ENCODE results near the gene CRELD1. TPM values are rescaled to one million over a fixed set of nuclear protein-coding genes. Genes with fewer than 3 reads are reported as not detected.

CRELD1 gene
- polyA plus RNA-seq, 4 donors = 16.2 to 53.7 (median 32.1) TPM

DNA sequence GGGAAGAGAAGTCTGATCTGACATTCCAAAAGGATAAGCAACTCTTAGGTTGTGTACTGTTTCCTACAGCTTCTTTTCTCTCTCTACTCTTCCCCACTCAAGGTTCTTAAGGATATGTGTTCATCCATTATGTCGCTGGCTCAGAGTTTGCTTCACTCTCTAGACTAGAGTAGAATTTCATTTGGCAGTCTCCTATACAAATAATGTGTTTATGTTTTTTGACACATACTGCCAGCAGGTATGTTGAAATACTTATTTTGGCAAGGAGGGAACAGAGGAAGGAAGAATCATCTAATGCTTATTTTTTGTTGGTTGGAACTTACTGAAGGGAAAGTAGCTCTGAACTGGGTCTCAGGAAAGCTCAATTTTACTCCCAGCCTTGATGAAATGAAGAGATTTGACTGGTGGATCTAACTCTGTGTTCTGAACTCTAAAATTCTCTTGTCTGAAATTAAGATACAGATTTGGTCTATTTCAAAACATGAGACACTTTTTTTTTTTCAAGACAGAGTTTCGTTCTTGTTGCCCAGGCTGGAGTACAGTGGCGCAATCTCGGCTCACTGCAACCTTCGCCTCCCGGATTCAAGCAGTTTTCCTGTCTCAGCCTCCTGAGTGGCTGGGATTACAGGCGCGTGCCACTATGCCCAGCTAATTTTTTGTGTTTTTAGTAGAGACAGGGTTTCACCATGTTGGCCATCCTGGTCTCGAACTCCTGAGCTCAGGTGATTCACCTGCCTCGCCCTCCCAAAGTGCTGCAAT is 60.6 kb downstream of the CRELD1 start:
- Histone ChIP-seq H3K36me3 (ENCODE audit: control insufficient read depth in 3 of 3, insufficient read depth in 2 of 3, low read depth in 1 of 3, low read length in 3 of 3) (peaks cover 0 to 12% (median 0%) of the 10 kb centered on the region in 3 donors), H3K27ac (ENCODE audit: low read depth in 1 of 3, low read length in 2 of 3) (no peak overlapping the region), H3K9me3 (ENCODE audit: control insufficient read depth in 2 of 2, insufficient read depth in 1 of 2, low read depth in 1 of 2, low read length in 1 of 2) (no peaks in the 10 kb centered on the region), H3K4me3 (ENCODE audit: low read depth in 1 of 3, low read length in 3 of 3) (no peak overlapping the region), H3K27me3 (ENCODE audit: control insufficient read depth in 3 of 3, insufficient read depth in 3 of 3, low read length in 3 of 3) (no peaks in the 10 kb centered on the region), H3K4me1 (ENCODE audit: control insufficient read depth in 3 of 3, insufficient read depth in 2 of 3, low read depth in 1 of 3, low read length in 2 of 3) (no peaks in the 10 kb centered on the region)
- FAIRE-seq (no peak), DNase-seq (no peak)
- 90 to 95% (median 93%) methylated on average over 10 of the region's 10 CpGs for WGBS, 3 donors

Other genes with a start within 250 kb of the CRELD1 start
- gene CPNE9, start 230.0 kb upstream of the CRELD1 start, polyA plus RNA-seq = under 1 TPM in 2 of 4 donors, not detected in 2; 0.35 to 0.92 TPM
- 10 to 100 TPM in 1 of 4 donors, 1 to 10 TPM in 3; 5.1 to 16.0 (median 7.6) TPM for gene BRPF1, start 202.1 kb upstream of the CRELD1 start, polyA plus RNA-seq
- gene OGG1, start 183.9 kb upstream of the CRELD1 start, polyA plus RNA-seq = 100 to 1,000 TPM in 1 of 4 donors, 10 to 100 TPM in 3; 25.4 to 111 (median 43.1) TPM
- gene CAMK1, start 163.9 kb upstream of the CRELD1 start, polyA plus RNA-seq = 10 to 100 TPM; 10.1 to 22.5 (median 19.4) TPM
- gene TADA3, start 141.4 kb upstream of the CRELD1 start, polyA plus RNA-seq = 10 to 100 TPM; 41.1 to 59.0 (median 44.6) TPM
- gene ARPC4, start 140.8 kb upstream of the CRELD1 start, polyA plus RNA-seq = 100 to 1,000 TPM; 143 to 178 (median 161) TPM
- 10 to 100 TPM; 20.8 to 51.9 (median 22.6) TPM for gene TTLL3, start 123.6 kb upstream of the CRELD1 start, polyA plus RNA-seq
- 10 to 100 TPM; 19.2 to 41.1 (median 25.7) TPM for gene RPUSD3, start 89.8 kb upstream of the CRELD1 start, polyA plus RNA-seq
- 100 to 1,000 TPM in 2 of 4 donors, 10 to 100 TPM in 2; 19.0 to 748 (median 310) TPM for gene CIDEC, start 53.6 kb upstream of the CRELD1 start, polyA plus RNA-seq
- gene JAGN1, start 43.2 kb upstream of the CRELD1 start, polyA plus RNA-seq = 10 to 100 TPM; 49.0 to 56.8 (median 52.7) TPM
- gene IL17RE, start 31.0 kb upstream of the CRELD1 start, polyA plus RNA-seq = 10 to 100 TPM; 31.3 to 59.3 (median 43.5) TPM
- 10 to 100 TPM; 35.7 to 96.2 (median 41.3) TPM for gene IL17RC, start 16.7 kb upstream of the CRELD1 start, polyA plus RNA-seq
- gene PRRT3, start 18.6 kb downstream of the CRELD1 start, polyA plus RNA-seq = 1 to 10 TPM in 1 of 4 donors, under 1 TPM in 3; 0.45 to 1.3 (median 0.82) TPM
- 10 to 100 TPM; 21.9 to 74.6 (median 47.7) TPM for gene EMC3, start 53.0 kb downstream of the CRELD1 start, polyA plus RNA-seq
- gene FANCD2, start 92.6 kb downstream of the CRELD1 start, polyA plus RNA-seq = 10 to 100 TPM in 1 of 4 donors, 1 to 10 TPM in 2, under 1 TPM in 1; 0.45 to 13.9 (median 4.4) TPM
- gene FANCD2OS, start 174.4 kb downstream of the CRELD1 start, polyA plus RNA-seq = not detected
- gene BRK1, start 181.8 kb downstream of the CRELD1 start, polyA plus RNA-seq = 100 to 1,000 TPM; 147 to 191 (median 171) TPM
- gene VHL, start 207.9 kb downstream of the CRELD1 start, polyA plus RNA-seq = 10 to 100 TPM; 21.9 to 59.3 (median 29.2) TPM
- gene IRAK2, start 231.1 kb downstream of the CRELD1 start, polyA plus RNA-seq = 1 to 10 TPM; 1.2 to 6.8 (median 3.1) TPM